Left lung (tissue), 10 donors: Measurements from ENCODE around the gene IQSEC2. TPM values are rescaled to one million over a fixed set of nuclear protein-coding genes. Genes with fewer than 3 reads are reported as not detected.

Source experiments
- ATAC-seq: fragments of 200-7000 bp; cut with Tn5 transposase; one replicate; pipeline ENCODE4 v1.9.1; 2020; ENCODE audit warnings: moderate library complexity
- DNase-seq, 4 donors: peaks; one replicate each; pipeline ENCODE4 v3.0.0-alpha.2; 2013 to 2020
- H3K27ac ChIP-seq, 2 donors: fragments of 200-600 bp; sonication (generic) in 1 of 2; one replicate each; pipeline versions ENCODE4 v1.5.0 to v1.8.0; 2020 to 2021
- H3K27me3 ChIP-seq, 2 donors: fragments of 200-600 bp; sonication (generic) in 1 of 2; one replicate each; pipeline versions ENCODE4 v1.5.0 to v1.8.0; 2020 to 2021
- H3K36me3 ChIP-seq, 2 donors: fragments of 200-600 bp; sonication (generic) in 1 of 2; one replicate each; pipeline versions ENCODE4 v1.5.0 to v1.8.0; 2020 to 2021
- H3K4me1 ChIP-seq, 2 donors: fragments of 200-600 bp; one replicate each; pipeline ENCODE4 v1.8.0; 2021
- H3K4me3 ChIP-seq, 2 donors: fragments of 200-600 bp; sonication (generic) in 1 of 2; one replicate each; pipeline versions ENCODE4 v1.5.0 to v1.8.0; 2020 to 2021; ENCODE audit warnings: mild to moderate bottlenecking in 1 of 2
- H3K9me3 ChIP-seq, 2 donors: fragments of 200-600 bp; sonication (generic) in 1 of 2; one replicate each; pipeline versions ENCODE4 v1.5.0 to v1.8.0; 2020 to 2021
- CTCF ChIP-seq, 2 donors: fragments of 200-600 bp; sonication (generic) in 1 of 2; IDR thresholded peaks; one replicate each; pipeline versions ENCODE4 v1.5.0 to v1.8.0; 2021; ENCODE audit warnings: antibody characterized with exemption in 2 of 2
- intact Hi-C, 2 donors: fragments of 100-400 bp; cut with DNase I; formaldehyde crosslinking; loops; one replicate each; pipeline versions ENCODE4 v1.11.2 to v1.14.2; 2022
- polyA plus RNA-seq, 6 donors: library from polyadenylated mRNA; unstranded; fragments of 120-200 nt; gene quantifications; one replicate each; pipeline ENCODE4 v1.2.1, GENCODE V29; 2013; ENCODE audit not compliant: insufficient read length in 6 of 6
- total RNA-seq, 2 donors: library from RNA; stranded (reverse); fragmentation: NEBNext Ultra II Directional; extraction: Animal tissue kit (Norgen Biotek cat#: 25700); gene quantifications; one replicate each; pipeline ENCODE4 v1.2.1, GENCODE V29; 2021
- donor health status: DM: no; HTN: yes; CAD: no.
- donor health status: DM: no; HTN: no; CAD: no.

Gene IQSEC2
- total and polyA plus RNA-seq, 8 donors, result 13.6 to 17.3 (median 15.0) TPM

- H3K27ac ChIP-seq, result no peak overlapping the region
- TF ChIP-seq CTCF (IDR thresholded peaks at IDR 0.05), result no peak
- no peaks in the 10 kb centered on the region for H3K36me3 ChIP-seq
- H3K4me3 ChIP-seq, result no peak overlapping the region
- DNase-seq (peak in 1 of 4 donors; percentile 69), ATAC-seq (no peak)
- intact Hi-C loops, result no loop called here
- no peaks in the 10 kb centered on the region for H3K9me3 ChIP-seq
- H3K4me1 ChIP-seq, result no peaks in the 10 kb centered on the region
- H3K27me3 ChIP-seq, result no peaks in the 10 kb centered on the region
Measured at GRCh38 chrX:53305996-53306937, 24.9 kb upstream of the IQSEC2 start.

GRCh38 chrX:53305219-53305995, 24.0 kb upstream of the IQSEC2 start:
- intact Hi-C loops, result no loop called here
- DNase-seq (no peak), ATAC-seq (no peak)

GRCh38 chrX:53303195-53303594, 21.8 kb upstream of the IQSEC2 start:
- DNase-seq, result no peak
- ATAC-seq, result no peak
- intact Hi-C loops, result no loop called here
- Histone ChIP-seq H3K4me1 (no peaks in the 10 kb centered on the region), H3K4me3 (no peak overlapping the region), H3K27me3 (peaks cover 0 to 3% of the 10 kb centered on the region in 2 donors), H3K36me3 (no peaks in the 10 kb centered on the region), H3K9me3 (no peaks in the 10 kb centered on the region), H3K27ac (no peak overlapping the region)
- TF ChIP-seq CTCF (IDR thresholded peaks at IDR 0.05), result no peak

More at GRCh38 chrX:53305219-53305995, 24.0 kb upstream of the IQSEC2 start:
- Histone ChIP-seq H3K4me1 (no peaks in the 10 kb centered on the region), H3K4me3 (no peak overlapping the region), H3K9me3 (no peaks in the 10 kb centered on the region), H3K36me3 (no peaks in the 10 kb centered on the region), H3K27me3 (no peaks in the 10 kb centered on the region), H3K27ac (no peak overlapping the region)
- no peak for TF ChIP-seq CTCF (IDR thresholded peaks at IDR 0.05)

GRCh38 chrX:53300157-53300556, 18.8 kb upstream of the IQSEC2 start:
- ATAC-seq, result no peak
- TF ChIP-seq CTCF (IDR thresholded peaks at IDR 0.05), result no peak

More at GRCh38 chrX:53300157-53300556, 18.8 kb upstream of the IQSEC2 start:
- no peak overlapping the region for H3K27ac ChIP-seq
- H3K27me3 ChIP-seq, result peaks cover 0 to 13% of the 10 kb centered on the region in 2 donors
- no peak overlapping the region for H3K4me3 ChIP-seq
- H3K4me1 ChIP-seq, result no peaks in the 10 kb centered on the region
- H3K9me3 ChIP-seq, result no peaks in the 10 kb centered on the region
- no peaks in the 10 kb centered on the region for H3K36me3 ChIP-seq
- intact Hi-C loops, result no loop called here
- DNase-seq, result no peak
